HG02981 (cell line): ENCODE measurements around the gene GPRC5C.
"Not testable (repeated sequence)": the region's sequence is repeated elsewhere in the genome, so short reads cannot be mapped to it uniquely, and the experiment has no call there.

Experiments
- ATAC-seq: cut with Tn5 transposase; IDR thresholded peaks from one replicate; pipeline ENCODE4 v1.9.1; 2021; ENCODE audit warnings: mild to moderate bottlenecking, moderate library complexity; ENCODE audit not compliant: unreplicated experiment

GPRC5C gene

DNA sequence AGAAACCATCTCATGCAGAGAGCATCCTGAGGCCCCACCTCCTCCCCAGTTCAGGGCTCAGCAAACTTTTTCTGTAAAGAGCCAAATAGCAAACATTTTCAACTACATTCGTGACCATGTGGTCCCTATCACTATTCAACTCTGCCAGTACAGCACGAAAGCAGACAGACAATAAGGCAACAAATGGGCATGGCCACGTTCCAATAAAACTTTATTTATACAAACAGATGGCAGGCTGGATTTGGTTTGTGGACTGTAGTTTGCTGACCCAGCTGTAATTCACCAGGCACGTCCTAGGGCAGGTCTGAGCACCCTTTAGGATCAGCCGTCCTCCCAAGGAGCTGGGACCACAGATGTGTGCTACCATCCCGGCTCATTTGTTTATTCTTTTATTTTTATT, 27.1 kb upstream of the GPRC5C start:
- ATAC-seq = no peak

- ATAC-seq = not testable (repeated sequence)
These were observed 26.6 kb upstream of the GPRC5C start for GRCh38 chr17:74405311-74405710.

- no peak for ATAC-seq
These were observed 24.5 kb upstream of the GPRC5C start for GRCh38 chr17:74407384-74407783.

DNA sequence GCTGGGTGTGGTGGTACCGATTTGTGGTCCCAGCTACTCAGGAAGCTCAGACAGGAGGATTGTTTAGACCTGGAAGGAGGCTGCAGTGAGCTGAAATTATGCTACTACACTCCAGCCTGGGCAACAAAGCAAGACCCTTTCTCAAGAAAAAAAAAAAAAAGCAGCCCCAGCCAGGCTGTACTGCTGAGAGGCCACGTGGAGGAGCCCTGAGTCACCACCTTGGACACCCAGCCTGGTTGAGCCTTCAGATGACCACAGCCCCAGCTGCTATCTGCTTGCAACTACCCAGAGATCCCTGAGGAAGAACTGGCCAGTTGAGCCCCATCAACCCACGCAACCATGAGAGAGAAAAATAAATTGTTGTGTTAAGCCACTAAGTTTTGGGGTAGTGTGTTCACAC, 23.6 kb upstream of the GPRC5C start:
- ATAC-seq = no peak

GRCh38 chr17:74408815-74409214, 23.1 kb upstream of the GPRC5C start:
- ATAC-seq = no peak

DNA sequence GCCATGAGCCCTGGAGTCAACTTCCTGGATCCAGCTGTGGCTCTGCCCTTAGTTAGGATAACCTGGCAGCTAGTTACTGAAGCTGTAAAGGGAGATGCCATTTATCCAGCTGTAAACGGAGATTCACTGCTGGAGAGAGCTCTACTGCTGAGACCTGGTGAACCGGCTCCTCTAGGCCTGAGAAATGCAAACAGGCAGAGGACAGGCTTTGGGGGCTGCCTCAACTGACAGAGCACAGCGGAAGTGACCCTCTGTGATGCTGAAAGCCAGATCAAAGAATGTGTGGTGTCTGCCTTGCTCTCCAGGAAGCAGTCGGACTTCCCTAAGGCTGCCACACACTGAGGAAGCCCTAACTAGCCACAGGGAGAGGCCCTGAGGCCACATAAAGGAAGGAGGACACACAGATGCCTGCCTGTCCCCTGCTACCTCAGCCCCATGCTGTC, 21.9 kb upstream of the GPRC5C start:
- ATAC-seq = no peak

DNA sequence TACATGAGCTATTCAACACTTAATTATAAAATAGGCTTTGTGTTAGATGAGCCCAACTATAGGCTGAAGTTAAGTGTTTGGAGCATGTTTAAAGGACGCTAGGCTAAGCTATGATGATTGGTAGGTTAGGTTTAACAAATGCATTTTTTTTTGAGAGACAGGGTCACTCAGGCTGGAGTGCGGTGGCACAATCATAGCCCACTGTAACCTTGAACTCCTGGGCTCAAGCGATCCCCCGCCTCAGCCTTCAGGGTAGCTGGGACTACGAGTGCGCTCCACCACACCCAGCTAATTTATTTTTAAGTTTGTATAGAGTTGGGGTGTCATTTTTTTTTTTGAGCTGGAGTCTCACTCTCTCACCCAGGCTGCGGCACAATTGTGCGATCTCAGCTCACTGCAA, 19.3 kb upstream of the GPRC5C start:
- no peak for ATAC-seq

- no peak for ATAC-seq
These were observed 18.4 kb upstream of the GPRC5C start for GRCh38 chr17:74413491-74413890.

GRCh38 chr17:74414510-74414909, 17.4 kb upstream of the GPRC5C start:
- ATAC-seq = no peak

GRCh38 chr17:74415608-74416396, 16.1 kb upstream of the GPRC5C start:
- ATAC-seq = no peak

- peak; percentile 82 for ATAC-seq
These were observed 14.5 kb upstream of the GPRC5C start for GRCh38 chr17:74417178-74418045.

GRCh38 chr17:74419928-74420411, 11.9 kb upstream of the GPRC5C start:
- no peak for ATAC-seq

GRCh38 chr17:74424117-74424516, 7.8 kb upstream of the GPRC5C start:
- no peak for ATAC-seq

GRCh38 chr17:74424657-74425056, 7.2 kb upstream of the GPRC5C start:
- ATAC-seq = no peak

- ATAC-seq = no peak
These were observed 5.3 kb upstream of the GPRC5C start for GRCh38 chr17:74426551-74427047.

DNA sequence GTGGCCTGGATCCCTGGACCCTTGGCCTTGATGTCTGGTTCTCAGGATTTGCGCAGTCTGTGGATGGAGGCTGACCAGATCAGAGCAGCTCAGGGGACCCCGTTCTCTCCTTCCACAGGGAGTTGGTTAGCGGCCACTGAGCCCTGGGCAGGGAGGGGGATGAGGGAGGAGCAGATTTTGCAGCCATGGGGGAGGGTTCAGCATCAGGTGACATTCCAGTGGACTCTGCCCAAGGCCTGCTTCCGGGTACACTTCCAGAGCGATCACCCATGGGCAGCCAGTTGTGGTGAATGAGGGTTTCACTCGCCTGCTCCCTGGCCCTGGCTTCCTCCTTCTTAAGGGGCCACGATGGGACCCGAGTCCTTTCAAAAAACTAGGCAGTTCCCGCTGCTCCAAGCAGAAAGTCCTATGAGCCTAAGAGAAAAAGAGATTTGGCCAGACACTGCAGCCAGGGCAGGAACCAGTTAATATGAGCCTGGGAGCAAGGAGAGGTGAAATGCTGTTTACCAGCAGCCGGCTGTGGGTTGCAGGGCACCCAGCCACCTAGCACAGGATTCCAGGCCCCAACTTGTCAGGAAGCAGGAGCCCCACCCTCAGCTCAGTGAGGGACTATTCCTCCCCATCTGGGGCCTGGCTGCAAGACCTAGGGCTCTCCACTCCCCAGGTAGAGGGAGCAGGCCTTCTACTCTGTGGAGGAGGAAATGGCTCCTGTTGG, 4.7 kb upstream of the GPRC5C start:
- no peak for ATAC-seq

GRCh38 chr17:74427763-74428153, 4.1 kb upstream of the GPRC5C start:
- ATAC-seq = no peak

- ATAC-seq = peak; percentile 16
These were observed 2.1 kb upstream of the GPRC5C start for GRCh38 chr17:74429604-74430384.

- ATAC-seq = peak; percentile 9
These were observed 1.5 kb upstream of the GPRC5C start for GRCh38 chr17:74430385-74430705.
